BJ (cell line): ENCODE results near the gene SPTLC2. TPM values are rescaled to one million over a fixed set of nuclear protein-coding genes. Genes with fewer than 3 reads are reported as not detected.
A peak's percentile ranks its signal among the peaks of the same experiment; 100 is the strongest.

Experiments used
- CTCF ChIA-PET: fragments of 350-600 bp; formaldehyde crosslinking; extraction: SDS; loops from one replicate; lab custom pipeline; 2021; ENCODE audit warnings: antibody characterized with exemption, inconsistent platforms; lab: Yijun Ruan, JAX
- POLR2A ChIA-PET: fragments of 300-600 bp; sonication (Branson Sonifier 250); formaldehyde crosslinking; extraction: SDS; loops from one replicate; lab custom pipeline; 2021; ENCODE audit warnings: antibody characterized with exemption; lab: Charles Lee
- DNase-seq: peaks from one replicate; pipeline ENCODE4 v3.0.0-alpha.2; 2011; ENCODE audit warnings: low read depth
- H3K27me3 ChIP-seq: 2 replicates; pipeline ENCODE4 v1.6.0; 2011; ENCODE audit warnings: low read length; ENCODE audit not compliant: control insufficient read depth, insufficient read depth
- H3K36me3 ChIP-seq: 2 replicates; pipeline ENCODE4 v1.5.1; 2011; ENCODE audit warnings: low read length; ENCODE audit not compliant: control insufficient read depth, insufficient read depth
- H3K4me3 ChIP-seq: 2 replicates; pipeline ENCODE4 v1.5.1; 2011; ENCODE audit warnings: low read depth, mild to moderate bottlenecking, control low read depth, low read length
- polyA plus RNA-seq: library from polyadenylated mRNA; depleted of rRNA; stranded (reverse); fragments of >200 nt; gene quantifications from 2 replicates; pipeline ENCODE4 v1.2.3, GENCODE V29; 2011
- TF ChIP-seq, protein P1 (sequence below): IDR thresholded peaks from 2 replicates; pipeline ENCODE4 v1.5.1; 2011; ENCODE audit warnings: low read depth, mild to moderate bottlenecking, control low read depth, inconsistent platforms, low read length, moderate library complexity; ENCODE audit not compliant: insufficient read depth

Gene SPTLC2
- polyA plus RNA-seq, 1 experiment, result 38.3 TPM

DNA sequence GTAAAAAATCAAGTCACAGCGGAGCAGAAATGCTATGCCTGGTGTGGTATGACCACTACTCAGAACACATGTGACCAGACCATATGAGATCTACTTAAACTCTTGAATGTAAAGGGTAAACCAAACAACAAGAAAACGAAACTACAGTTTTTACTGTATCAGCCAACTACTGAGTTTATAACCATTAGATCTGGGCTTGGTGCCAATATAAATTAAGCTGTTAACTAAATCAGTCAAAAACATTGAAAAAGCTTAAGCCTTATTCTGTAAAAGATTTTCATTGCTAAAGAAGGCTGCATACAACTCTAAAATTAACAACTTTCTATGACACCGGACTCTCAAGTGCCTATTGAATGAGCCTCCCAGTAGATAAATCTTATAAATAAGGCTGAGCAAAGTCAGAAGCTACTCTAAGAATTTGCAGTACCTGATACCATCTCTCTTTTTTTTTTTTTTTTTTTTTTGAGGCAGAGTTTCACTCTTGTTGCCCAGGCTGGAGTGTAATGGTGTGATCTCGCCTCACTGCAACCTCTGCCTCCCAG, 35.4 kb downstream of the SPTLC2 start:
- H3K36me3 ChIP-seq, result no peaks in the 10 kb centered on the region; the same call in 1 of the 2 replicates
- H3K4me3 ChIP-seq, result no peak overlapping the region
- CTCF ChIA-PET, result no interaction called here
- no peaks in the 10 kb centered on the region for H3K27me3 ChIP-seq
- TF ChIP-seq, protein P1, sequence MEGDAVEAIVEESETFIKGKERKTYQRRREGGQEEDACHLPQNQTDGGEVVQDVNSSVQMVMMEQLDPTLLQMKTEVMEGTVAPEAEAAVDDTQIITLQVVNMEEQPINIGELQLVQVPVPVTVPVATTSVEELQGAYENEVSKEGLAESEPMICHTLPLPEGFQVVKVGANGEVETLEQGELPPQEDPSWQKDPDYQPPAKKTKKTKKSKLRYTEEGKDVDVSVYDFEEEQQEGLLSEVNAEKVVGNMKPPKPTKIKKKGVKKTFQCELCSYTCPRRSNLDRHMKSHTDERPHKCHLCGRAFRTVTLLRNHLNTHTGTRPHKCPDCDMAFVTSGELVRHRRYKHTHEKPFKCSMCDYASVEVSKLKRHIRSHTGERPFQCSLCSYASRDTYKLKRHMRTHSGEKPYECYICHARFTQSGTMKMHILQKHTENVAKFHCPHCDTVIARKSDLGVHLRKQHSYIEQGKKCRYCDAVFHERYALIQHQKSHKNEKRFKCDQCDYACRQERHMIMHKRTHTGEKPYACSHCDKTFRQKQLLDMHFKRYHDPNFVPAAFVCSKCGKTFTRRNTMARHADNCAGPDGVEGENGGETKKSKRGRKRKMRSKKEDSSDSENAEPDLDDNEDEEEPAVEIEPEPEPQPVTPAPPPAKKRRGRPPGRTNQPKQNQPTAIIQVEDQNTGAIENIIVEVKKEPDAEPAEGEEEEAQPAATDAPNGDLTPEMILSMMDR, result no peak
- POLR2A ChIA-PET, result interaction anchor here (0.5 to 0.6 kb wide), 2 partner anchors 15 to 779 kb away, joined by 3 to 6 read pairs; no protein-coding TSS in a partner anchor
- peak; percentile 26 for DNase-seq

DNA sequence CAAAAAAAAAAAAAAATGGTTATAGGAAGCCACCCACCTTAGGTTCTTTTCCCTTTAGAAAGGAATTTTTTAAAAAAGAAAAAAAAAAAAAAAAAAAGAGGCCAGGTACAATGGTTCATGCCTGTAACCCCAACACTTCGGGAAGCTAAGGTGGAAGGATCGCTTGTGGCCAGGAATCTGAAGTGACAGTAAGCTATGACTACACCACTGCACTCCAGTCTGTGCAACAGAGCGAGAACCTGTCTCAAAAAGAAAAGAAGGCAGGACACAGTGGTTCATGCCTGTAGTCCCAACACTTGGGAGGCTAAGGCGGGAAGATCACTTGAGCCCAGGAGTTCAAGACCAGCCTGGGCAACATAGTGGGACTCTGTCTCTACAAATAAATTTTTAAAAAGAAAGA, 36.0 kb downstream of the SPTLC2 start:
- TF ChIP-seq, protein P1, result no peak
- POLR2A ChIA-PET, result no interaction called here
- no peaks in the 10 kb centered on the region for H3K27me3 ChIP-seq
- peaks cover 3% of the 10 kb centered on the region; the same call in 1 of the 2 replicates for H3K36me3 ChIP-seq
- no peak overlapping the region for H3K4me3 ChIP-seq
- DNase-seq, result no peak
- CTCF ChIA-PET, result no interaction called here

GRCh38 chr14:77579780-77580179, 36.7 kb downstream of the SPTLC2 start:
- ChIA-PET POLR2A (no interaction called here), CTCF (no interaction called here)
- no peaks in the 10 kb centered on the region for H3K27me3 ChIP-seq
- DNase-seq, result peak; percentile 54
- no peak overlapping the region for H3K4me3 ChIP-seq
- H3K36me3 ChIP-seq, result peaks cover 3% of the 10 kb centered on the region; the same call in 1 of the 2 replicates
- TF ChIP-seq, protein P1, result no peak

DNA sequence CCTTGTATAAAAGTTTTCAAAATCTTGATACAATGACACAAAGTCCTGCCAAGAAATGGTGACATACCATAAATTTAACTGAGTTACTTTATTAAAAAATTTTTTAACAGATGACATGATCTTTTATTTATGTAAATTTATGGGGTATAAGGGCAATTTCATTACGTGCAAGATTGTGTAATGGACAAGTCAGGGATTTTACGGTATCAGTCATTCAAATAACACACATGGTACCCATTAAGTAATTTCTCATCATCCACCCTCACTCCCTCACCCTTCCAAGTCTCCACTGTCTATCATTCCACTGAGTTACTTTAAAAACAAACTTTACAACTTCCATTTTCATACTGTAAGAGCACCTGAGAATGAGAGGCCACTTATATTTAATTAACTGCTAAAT, 37.4 kb downstream of the SPTLC2 start:
- TF ChIP-seq, protein P1, result no peak
- H3K4me3 ChIP-seq, result no peak overlapping the region
- peaks cover 3% of the 10 kb centered on the region; the same call in 1 of the 2 replicates for H3K36me3 ChIP-seq
- ChIA-PET CTCF (no interaction called here), POLR2A (no interaction called here)
- H3K27me3 ChIP-seq, result no peaks in the 10 kb centered on the region
- DNase-seq, result peak; percentile 69

GRCh38 chr14:77574446-77575115, 41.9 kb downstream of the SPTLC2 start:
- H3K36me3 ChIP-seq, result peaks cover 3% of the 10 kb centered on the region; the same call in 1 of the 2 replicates
- no peak for DNase-seq
- TF ChIP-seq, protein P1, result no peak
- CTCF ChIA-PET, result no interaction called here
- no peak overlapping the region for H3K4me3 ChIP-seq
- POLR2A ChIA-PET, result no interaction called here
- H3K27me3 ChIP-seq, result no peaks in the 10 kb centered on the region
